WTC11 (cell line): ENCODE measurements around the gene ADRA2C. TPM values are rescaled to one million over a fixed set of nuclear protein-coding genes. Genes with fewer than 3 reads are reported as not detected.

ENCODE experiments used
- ATAC-seq: fragments of 200-7000 bp; cut with Tn5 transposase; 2 replicates; pipeline ENCODE4 v1.10.0; 2021; ENCODE audit warnings: mild to moderate bottlenecking, moderate library complexity
- CTCF ChIA-PET: fragments of 300-600 bp; sonication (Branson Sonifier 250); formaldehyde crosslinking; loops from one replicate; lab custom pipeline; 2021; ENCODE audit warnings: antibody characterized with exemption; lab: Charles Lee
- POLR2A ChIA-PET: fragments of 350-600 bp; sonication (Branson Sonifier 250); formaldehyde crosslinking; loops from one replicate; lab custom pipeline; 2021; ENCODE audit warnings: antibody characterized with exemption; lab: Charles Lee
- DNase-seq: peaks from one replicate; pipeline ENCODE4 v3.0.0; 2021; ENCODE audit warnings: low spot score
- H3K27ac Mint-ChIP-seq: 2 replicates; pipeline ENCODE4 v1.8.0; 2021; ENCODE audit warnings: mixed read lengths
- H3K27me3 Mint-ChIP-seq: 2 replicates; pipeline ENCODE4 v1.8.0; 2021; ENCODE audit warnings: low read depth, mild to moderate bottlenecking, moderate library complexity, mixed read lengths
- H3K36me3 Mint-ChIP-seq: 2 replicates; pipeline ENCODE4 v1.8.0; 2021; ENCODE audit warnings: mixed read lengths
- H3K4me1 Mint-ChIP-seq: 2 replicates; pipeline ENCODE4 v1.8.0; 2022; ENCODE audit warnings: mixed read lengths
- H3K4me3 Mint-ChIP-seq: 2 replicates; pipeline ENCODE4 v1.8.0; 2021; ENCODE audit warnings: mild to moderate bottlenecking, moderate library complexity, mixed read lengths
- H3K9me3 Mint-ChIP-seq: 2 replicates; pipeline ENCODE4 v1.8.0; 2021; ENCODE audit warnings: mixed read lengths
- ATF1 ChIP-seq: sonication (generic); formaldehyde crosslinking; IDR thresholded peaks from 2 replicates; pipeline ENCODE4 v1.8.1; 2023; ENCODE audit warnings: mild to moderate bottlenecking, moderate library complexity, missing genetic modification reagents
- ATF3 ChIP-seq: sonication (generic); formaldehyde crosslinking; conservative IDR thresholded peaks from 2 replicates; pipeline ENCODE4 v1.8.1; 2022; ENCODE audit warnings: mild to moderate bottlenecking, missing genetic modification reagents
- CREB1 ChIP-seq: sonication (generic); formaldehyde crosslinking; IDR thresholded peaks from 2 replicates; pipeline ENCODE4 v1.8.0; 2023; ENCODE audit warnings: mild to moderate bottlenecking, missing genetic modification reagents
- EMX1 ChIP-seq: fragments of 250-450 bp; sonication (Bioruptor Pico); IDR thresholded peaks from 2 replicates; pipeline ENCODE4 v1.8.0; 2021; ENCODE audit warnings: mild to moderate bottlenecking
- ESRRA ChIP-seq: sonication (generic); formaldehyde crosslinking; IDR thresholded peaks from 2 replicates; pipeline ENCODE4 v1.8.1; 2022; ENCODE audit warnings: mild to moderate bottlenecking, missing genetic modification reagents, borderline replicate concordance
- GRHL2 ChIP-seq: fragments of 250-450 bp; sonication (Bioruptor Pico); IDR thresholded peaks from 2 replicates; pipeline ENCODE4 v1.8.0; 2022; ENCODE audit warnings: mild to moderate bottlenecking, moderate library complexity; ENCODE audit not compliant: insufficient replicate concordance, severe bottlenecking
- MYBL2 ChIP-seq: sonication (generic); formaldehyde crosslinking; IDR thresholded peaks from 2 replicates; pipeline ENCODE4 v1.8.1; 2023; ENCODE audit warnings: mild to moderate bottlenecking, moderate library complexity, missing genetic modification reagents
- NFYB ChIP-seq: sonication (generic); formaldehyde crosslinking; conservative IDR thresholded peaks from 2 replicates; pipeline ENCODE4 v1.8.0; 2022; ENCODE audit warnings: low read depth, missing genetic modification reagents
- NR3C1 ChIP-seq: sonication (generic); formaldehyde crosslinking; conservative IDR thresholded peaks from 2 replicates; pipeline ENCODE4 v1.8.1; 2023; ENCODE audit warnings: low read depth, mild to moderate bottlenecking, missing genetic modification reagents
- SMAD4 ChIP-seq: sonication (generic); formaldehyde crosslinking; IDR thresholded peaks from 2 replicates; pipeline ENCODE4 v1.8.0; 2022; ENCODE audit warnings: mild to moderate bottlenecking, missing genetic modification reagents
- STAT6 ChIP-seq: sonication (generic); formaldehyde crosslinking; conservative IDR thresholded peaks from 2 replicates; pipeline ENCODE4 v1.8.1; 2023; ENCODE audit warnings: mild to moderate bottlenecking, low read depth, missing genetic modification reagents, moderate library complexity
- USF1 ChIP-seq: sonication (generic); formaldehyde crosslinking; IDR thresholded peaks from 2 replicates; pipeline ENCODE4 v1.8.0; 2022; ENCODE audit warnings: mild to moderate bottlenecking, missing genetic modification reagents
- ZNF423 ChIP-seq: fragments of 250-450 bp; sonication (Bioruptor Pico); IDR thresholded peaks from 2 replicates; pipeline ENCODE4 v2.1.2; 2022; ENCODE audit warnings: mild to moderate bottlenecking, moderate library complexity
- ZNF512 ChIP-seq: sonication (generic); formaldehyde crosslinking; IDR thresholded peaks from 2 replicates; pipeline ENCODE4 v1.8.1; 2022; ENCODE audit warnings: missing genetic modification reagents, borderline replicate concordance
- total RNA-seq: library from RNA; stranded (reverse); gene quantifications from 3 replicates; pipeline ENCODE4 v1.2.3, GENCODE V29; 2021

The ADRA2C gene
- total RNA-seq, 1 experiment from 2014 or later: 21.8 TPM

- peak; percentile 61 for TF ChIP-seq ZNF423 (CRISPR knock-in tag)
- no peak for TF ChIP-seq ZNF512 (CRISPR knock-in tag)
- Mint-ChIP-seq H3K4me3 (no peak overlapping the region), H3K9me3 (no peaks in the 10 kb centered on the region), H3K36me3 (no peaks in the 10 kb centered on the region), H3K27me3 (peaks cover 20% of the 10 kb centered on the region), H3K27ac (no peak overlapping the region), H3K4me1 (peaks cover 22% of the 10 kb centered on the region)
- DNase-seq (no peak), ATAC-seq (no peak)
- ChIA-PET CTCF (interaction anchor here (0.8 to 6.6 kb wide), 6 partner anchors 12 to 173 kb away, joined by 3 to 96 read pairs (median 4); no protein-coding TSS in a partner anchor), POLR2A (interaction anchor here (0.8 kb wide), 1 partner anchor 38 kb away, joined by 3 read pairs; no protein-coding TSS in a partner anchor)
These were observed 4.4 kb downstream of the ADRA2C start for GRCh38 chr4:3770323-3771163.

- DNase-seq: no peak
- POLR2A ChIA-PET: no interaction called here
- H3K27me3 Mint-ChIP-seq: peaks cover 20% of the 10 kb centered on the region
- H3K36me3 Mint-ChIP-seq: no peaks in the 10 kb centered on the region
- H3K9me3 Mint-ChIP-seq: no peaks in the 10 kb centered on the region
- CTCF ChIA-PET: interaction anchor here (1.1 to 1.8 kb wide), 5 partner anchors 13 to 173 kb away, joined by 3 to 8 read pairs (median 5); no protein-coding TSS in a partner anchor
- H3K27ac Mint-ChIP-seq: no peak overlapping the region
- H3K4me1 Mint-ChIP-seq: peaks cover 22% of the 10 kb centered on the region
- H3K4me3 Mint-ChIP-seq: no peak overlapping the region
- no peak for ATAC-seq
- TF ChIP-seq EMX1 (no peak), NFYB (CRISPR knock-in tag) (no peak), MYBL2 (CRISPR knock-in tag) (no peak), ATF1 (no peak), ZNF423 (CRISPR knock-in tag) (no peak), ESRRA (no peak)
These were observed 5.1 kb downstream of the ADRA2C start for GRCh38 chr4:3771164-3771809.

- no peak for ATAC-seq
- Mint-ChIP-seq H3K4me3 (no peak overlapping the region), H3K27me3 (peaks cover 15% of the 10 kb centered on the region), H3K4me1 (peaks cover 18% of the 10 kb centered on the region), H3K9me3 (no peaks in the 10 kb centered on the region), H3K27ac (no peak overlapping the region), H3K36me3 (no peaks in the 10 kb centered on the region)
- TF ChIP-seq CREB1 (CRISPR knock-in tag) (no peak), NR3C1 (no peak), ATF3 (CRISPR knock-in tag) (no peak), GRHL2 (CRISPR knock-in tag) (no peak), EMX1 (no peak), STAT6 (CRISPR knock-in tag) (no peak), MYBL2 (CRISPR knock-in tag) (no peak), USF1 (CRISPR knock-in tag) (no peak), SMAD4 (CRISPR knock-in tag) (no peak)
- ChIA-PET CTCF (interaction anchor here (1.1 to 1.8 kb wide), 3 partner anchors 12 to 172 kb away, joined by 3 to 8 read pairs (median 6); no protein-coding TSS in a partner anchor), POLR2A (no interaction called here)
- no peak for DNase-seq
These were observed 5.8 kb downstream of the ADRA2C start for GRCh38 chr4:3771939-3772495.
